ENCODE results near the gene AFAP1. TPM values are rescaled to one million over a fixed set of nuclear protein-coding genes. Genes with fewer than 3 reads are reported as not detected.

AFAP1 gene
- total RNA-seq, 1 donor from 2014 or later: 31.9 TPM

DNA sequence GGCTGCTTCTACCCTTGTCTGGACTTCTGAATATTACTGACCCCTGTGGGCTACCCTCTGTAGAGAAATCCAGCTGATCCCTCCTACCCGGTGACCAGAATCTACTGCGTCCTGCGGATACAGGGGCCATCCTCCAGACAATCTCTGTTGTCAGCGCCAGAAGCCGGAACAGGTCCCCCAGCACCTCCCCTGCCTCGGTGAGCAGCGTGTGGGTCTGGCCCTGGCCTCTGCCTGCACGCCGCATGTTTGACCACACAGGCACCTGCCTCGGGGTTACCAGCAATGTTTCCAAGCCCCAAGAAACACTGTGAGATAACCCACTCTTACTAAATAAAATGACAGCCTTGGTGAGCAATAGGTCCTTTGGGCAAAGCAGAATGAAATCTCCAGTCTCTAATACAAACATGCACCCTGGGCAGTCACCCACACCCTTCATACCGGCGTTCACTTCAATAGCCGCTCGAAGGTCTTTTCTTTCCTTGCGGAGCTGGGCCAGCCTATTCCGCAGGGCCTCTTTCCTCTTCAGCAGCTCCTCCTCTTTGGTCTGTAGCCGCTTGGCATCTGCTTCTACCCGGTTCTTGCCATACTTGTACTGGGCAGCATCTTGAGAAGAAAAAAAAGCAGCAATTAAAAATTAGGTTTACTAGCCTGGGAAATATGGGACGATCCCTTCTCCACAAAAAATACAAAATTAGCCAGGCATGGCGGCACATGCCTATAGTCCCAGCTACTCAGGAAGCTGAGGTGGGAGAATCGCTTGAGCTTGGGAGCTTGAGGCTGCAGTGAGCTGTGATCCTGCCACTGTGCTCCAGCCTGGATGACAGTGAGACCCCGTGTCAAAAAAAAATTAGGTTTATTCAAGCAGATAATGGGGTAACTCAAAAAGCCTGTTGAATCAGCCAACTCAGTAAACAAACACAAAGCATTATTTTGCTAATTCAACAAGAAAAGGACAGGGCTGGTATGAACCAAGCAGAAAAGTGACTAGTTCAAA, 165.1 kb downstream of the AFAP1 start:
- Mint-ChIP-seq H3K36me3 (ENCODE audit: insufficient read depth) (peaks cover 28% of the 10 kb centered on the region), H3K27ac (no peak overlapping the region), H3K4me3 (ENCODE audit: low read depth) (no peak overlapping the region), H3K9me3 (ENCODE audit: low read depth) (no peaks in the 10 kb centered on the region), H3K4me1 (ENCODE audit: low read depth) (peaks cover 4% of the 10 kb centered on the region), H3K27me3 (no peaks in the 10 kb centered on the region)
- no peak for TF ChIP-seq CTCF (IDR thresholded peaks at IDR 0.05; ENCODE audit: unreplicated experiment)
- no peak for DNase-seq (ENCODE audit: low spot score, unreplicated experiment)

DNA sequence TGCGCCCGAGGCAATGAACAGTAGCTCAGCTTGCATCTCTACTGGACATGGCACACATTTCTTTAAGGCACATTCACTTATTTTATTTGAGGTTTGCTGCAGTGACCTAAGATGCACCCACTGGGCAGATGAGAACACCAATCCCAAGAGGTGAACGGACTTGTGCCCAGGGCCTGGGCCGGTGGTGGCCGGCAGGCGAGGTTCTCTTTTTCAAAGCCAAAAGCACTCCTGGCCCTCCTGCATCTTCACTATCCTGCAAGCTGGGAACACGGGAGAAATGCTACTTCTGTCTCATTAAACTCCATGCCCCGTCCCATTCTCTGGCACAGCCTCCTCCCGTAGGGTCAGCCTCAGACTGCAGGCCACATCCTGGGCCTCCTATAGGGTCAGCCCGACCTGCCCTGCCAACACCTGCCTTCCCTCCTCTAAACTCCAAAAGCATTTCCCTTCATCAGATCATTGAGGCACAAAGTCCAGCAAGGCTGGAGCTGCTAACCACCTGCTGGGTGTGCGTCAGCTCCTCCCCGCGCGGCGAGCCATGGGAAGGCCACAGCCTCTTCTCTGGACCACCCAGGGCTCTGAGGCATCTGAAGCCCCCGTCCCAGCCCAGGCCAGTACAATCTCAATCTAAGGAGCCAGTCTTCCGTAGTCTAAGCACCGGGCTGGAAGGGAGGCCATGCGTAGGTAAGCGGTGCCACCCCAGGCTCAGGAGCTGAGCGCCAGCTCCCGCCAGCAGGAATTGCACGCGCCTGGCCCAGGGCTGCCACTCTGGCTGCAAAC, 166.1 kb downstream of the AFAP1 start:
- no peak overlapping the region for H3K4me3 Mint-ChIP-seq (ENCODE audit: low read depth)
- H3K9me3 Mint-ChIP-seq (ENCODE audit: low read depth): no peaks in the 10 kb centered on the region
- TF ChIP-seq CTCF (IDR thresholded peaks at IDR 0.05; ENCODE audit: unreplicated experiment): no peak
- peaks cover 24% of the 10 kb centered on the region for H3K36me3 Mint-ChIP-seq (ENCODE audit: insufficient read depth)
- H3K4me1 Mint-ChIP-seq (ENCODE audit: low read depth): peaks cover 4% of the 10 kb centered on the region
- no peak overlapping the region for H3K27ac Mint-ChIP-seq
- no peaks in the 10 kb centered on the region for H3K27me3 Mint-ChIP-seq
- DNase-seq (ENCODE audit: low spot score, unreplicated experiment): no peak

DNA sequence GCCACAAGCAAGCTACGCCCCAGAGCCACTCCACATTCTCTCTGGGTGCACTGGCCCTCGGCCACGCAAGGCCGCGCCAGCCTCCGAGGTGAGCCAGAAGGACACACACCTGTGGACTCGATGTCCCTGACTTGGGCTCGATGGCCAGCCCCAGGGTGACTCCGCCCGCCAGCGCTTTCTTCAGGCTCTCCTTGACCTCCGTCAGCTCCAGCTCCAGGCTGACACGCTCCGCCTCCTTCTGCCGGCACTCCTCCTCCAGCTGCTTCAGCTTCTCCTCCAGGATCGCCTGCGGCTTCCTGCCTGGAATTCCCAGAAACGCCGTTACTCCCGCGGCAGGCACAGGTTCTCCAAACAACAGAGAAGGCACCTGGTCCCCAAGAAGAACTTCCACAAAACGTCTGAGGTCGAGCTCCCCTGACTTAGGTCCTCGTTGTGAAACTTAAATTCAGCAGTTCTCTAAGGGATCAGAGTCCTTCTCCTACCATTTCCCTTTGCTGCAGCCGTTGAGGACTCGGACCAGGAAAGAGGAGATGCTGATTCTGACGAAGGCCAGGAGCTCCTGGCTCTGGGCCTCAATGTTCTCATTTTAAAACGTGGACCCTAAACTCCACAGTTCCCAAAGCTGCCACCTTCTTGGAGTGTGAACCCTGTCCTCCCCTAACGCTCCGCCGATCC, 166.8 kb downstream of the AFAP1 start:
- DNase-seq (ENCODE audit: low spot score, unreplicated experiment): no peak
- no peak for TF ChIP-seq CTCF (IDR thresholded peaks at IDR 0.05; ENCODE audit: unreplicated experiment)
- Mint-ChIP-seq H3K27ac (no peak overlapping the region), H3K4me1 (ENCODE audit: low read depth) (peaks cover 4% of the 10 kb centered on the region), H3K27me3 (no peaks in the 10 kb centered on the region), H3K36me3 (ENCODE audit: insufficient read depth) (peaks cover 19% of the 10 kb centered on the region), H3K4me3 (ENCODE audit: low read depth) (no peak overlapping the region), H3K9me3 (ENCODE audit: low read depth) (no peaks in the 10 kb centered on the region)

DNA sequence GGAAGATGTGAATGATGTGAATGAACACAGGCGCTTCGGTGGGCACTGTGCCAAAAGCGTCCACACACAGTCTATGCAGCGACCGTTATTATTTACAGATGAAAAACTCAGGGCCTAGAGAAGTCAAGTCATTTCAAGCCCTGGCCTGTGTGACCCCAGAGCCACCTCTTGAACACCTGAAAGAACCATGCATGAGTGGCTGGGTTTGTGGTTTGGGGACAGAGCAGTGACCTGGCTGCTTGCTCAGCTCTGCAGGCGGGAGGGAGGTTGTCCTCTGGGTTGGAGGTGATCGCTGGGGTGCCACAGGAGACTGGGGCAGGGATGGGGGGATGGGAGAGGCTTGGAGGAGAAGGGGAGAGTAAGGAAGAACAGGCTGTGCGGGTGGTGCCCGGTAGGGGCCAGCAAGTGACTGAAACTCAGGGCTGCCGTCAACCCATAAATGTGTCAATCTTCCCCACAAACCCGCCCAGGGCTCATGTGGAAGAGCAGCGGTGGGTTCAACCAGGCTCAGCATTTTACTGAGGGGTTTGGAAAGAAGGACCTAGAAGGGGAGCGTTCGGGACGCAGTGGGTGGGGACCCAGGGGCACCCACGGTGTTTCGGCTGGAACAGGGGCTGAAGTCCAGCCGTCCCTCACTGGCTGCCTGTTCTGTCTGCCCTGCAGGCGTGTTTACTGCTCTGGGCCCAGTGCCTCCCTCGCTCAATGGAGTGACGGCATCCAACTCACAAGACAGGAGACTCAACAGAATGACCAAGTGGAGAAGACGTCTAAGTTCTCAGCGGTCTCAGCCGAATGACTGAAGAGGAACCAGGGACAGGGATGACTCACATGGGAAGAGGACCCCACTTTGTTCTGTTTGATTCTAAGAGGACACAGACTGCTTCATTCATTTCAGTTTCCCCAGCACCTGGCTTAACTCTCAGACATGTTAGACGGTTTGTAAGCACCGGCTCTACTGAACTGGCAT, 167.8 kb downstream of the AFAP1 start:
- Mint-ChIP-seq H3K27me3 (no peaks in the 10 kb centered on the region), H3K4me3 (ENCODE audit: low read depth) (no peak overlapping the region), H3K36me3 (ENCODE audit: insufficient read depth) (peaks cover 15% of the 10 kb centered on the region), H3K27ac (no peak overlapping the region), H3K9me3 (ENCODE audit: low read depth) (no peaks in the 10 kb centered on the region), H3K4me1 (ENCODE audit: low read depth) (peaks cover 4% of the 10 kb centered on the region)
- TF ChIP-seq CTCF (IDR thresholded peaks at IDR 0.05; ENCODE audit: unreplicated experiment): no peak
- DNase-seq (ENCODE audit: low spot score, unreplicated experiment): no peak
